ENCODE results near the gene STRADA. TPM values are rescaled to one million over a fixed set of nuclear protein-coding genes. Genes with fewer than 3 reads are reported as not detected.

Gene STRADA, protein sequence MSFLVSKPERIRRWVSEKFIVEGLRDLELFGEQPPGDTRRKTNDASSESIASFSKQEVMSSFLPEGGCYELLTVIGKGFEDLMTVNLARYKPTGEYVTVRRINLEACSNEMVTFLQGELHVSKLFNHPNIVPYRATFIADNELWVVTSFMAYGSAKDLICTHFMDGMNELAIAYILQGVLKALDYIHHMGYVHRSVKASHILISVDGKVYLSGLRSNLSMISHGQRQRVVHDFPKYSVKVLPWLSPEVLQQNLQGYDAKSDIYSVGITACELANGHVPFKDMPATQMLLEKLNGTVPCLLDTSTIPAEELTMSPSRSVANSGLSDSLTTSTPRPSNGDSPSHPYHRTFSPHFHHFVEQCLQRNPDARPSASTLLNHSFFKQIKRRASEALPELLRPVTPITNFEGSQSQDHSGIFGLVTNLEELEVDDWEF
- total RNA-seq (2013) = 22.0 TPM
- polyA plus RNA-seq (10 to 100 TPM; 12.5 to 51.9 (median 19.8) TPM), polyA minus RNA-seq (16.8 and 20.2 TPM in 2 replicates), total RNA-seq (1.4 to 10.1 (median 5.6) reads per million in 11 experiments)

DNA sequence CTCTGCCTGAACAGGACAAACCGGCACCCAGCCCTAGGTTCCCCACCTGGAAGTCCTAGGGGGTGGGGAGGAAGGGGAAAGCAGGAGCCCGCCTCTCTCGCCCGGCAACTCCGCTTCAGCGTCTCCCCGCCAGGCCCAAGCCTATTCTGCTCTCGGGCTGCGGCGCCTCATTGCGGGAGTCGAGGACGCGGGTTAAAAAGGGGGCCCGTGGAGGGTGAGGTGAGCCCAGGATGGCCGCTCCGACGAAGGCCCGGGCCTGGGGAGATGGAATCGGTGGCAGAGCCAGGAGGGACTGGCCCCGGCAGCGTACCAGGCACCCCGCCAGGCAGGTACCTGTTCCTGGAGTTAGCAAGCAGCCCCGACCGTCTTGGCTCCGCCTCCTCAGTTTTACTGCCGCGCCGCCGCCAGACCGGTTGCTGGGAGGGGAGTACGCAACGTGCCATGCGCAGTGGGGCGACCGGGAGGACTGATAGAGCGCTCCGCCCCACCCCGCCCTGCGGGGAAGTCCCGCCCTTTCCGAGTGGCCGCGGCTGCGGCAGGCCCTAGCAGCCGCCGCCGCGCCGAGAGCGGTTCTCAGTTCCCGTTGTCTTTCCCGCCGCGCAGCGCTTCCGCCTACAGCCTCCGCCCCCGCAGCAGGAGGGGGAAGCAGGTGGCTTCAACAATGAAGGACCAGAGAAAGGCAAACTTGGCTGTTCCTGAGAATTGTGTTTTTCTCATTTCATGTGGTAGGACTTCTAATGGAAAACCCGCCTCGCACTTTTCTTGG is at the start of gene STRADA:
Gene STRADA (minus strand): TSS at position 392 of the 766 bp plus-strand sequence. CDS start 13,430 bp downstream, outside the sequence.
- H3K9me3 Mint-ChIP-seq = no peaks in the 10 kb centered on the region
- H3K27ac ChIP-seq (ENCODE audit: low read depth in 1 of 2, low read length in 2 of 2) = peak within 1 kb of the TSS; percentile 84 to 87
- H2AFZ ChIP-seq (ENCODE audit: insufficient read depth, low read depth, low read length, poor library complexity, severe bottlenecking) = peak within 1 kb of the TSS; percentile 96
- no peaks in the 10 kb centered on the region for H4K20me1 ChIP-seq (ENCODE audit: insufficient read depth, low read length)
- peak within 1 kb of the TSS; percentile 94 to 98 (median 98) for H3K27ac Mint-ChIP-seq
- H3K4me1 ChIP-seq (ENCODE audit: control insufficient read depth in 1 of 2, insufficient read depth in 2 of 2, low read length in 2 of 2) = peaks cover 19 to 32% of the 10 kb centered on the region in 2 donors
- H3K4me3 ChIP-seq (replicated peaks in 1 of 3; ENCODE audit: low read depth in 2 of 3, low read length in 3 of 3) = peak within 1 kb of the TSS; percentile 85 to 99 (median 98)
- H3K4me1 Mint-ChIP-seq = peaks cover 24% of the 10 kb centered on the region
- no peaks in the 10 kb centered on the region for H3K9me3 ChIP-seq (replicated peaks in 1 of 2; ENCODE audit: control insufficient read depth in 1 of 2, insufficient read depth in 1 of 2, low read length in 2 of 2)
- peak within 1 kb of the TSS; percentile 98 for H3K4me2 ChIP-seq (replicated peaks; ENCODE audit: extremely low read depth, low read length, poor library complexity, severe bottlenecking)
- H3K4me3 Mint-ChIP-seq = peak within 1 kb of the TSS; percentile 86 to 96
- no peaks in the 10 kb centered on the region for H3K27me3 Mint-ChIP-seq (ENCODE audit: low read depth in 3 of 3)
- no peaks in the 10 kb centered on the region for H3K27me3 ChIP-seq (ENCODE audit: control insufficient read depth in 2 of 2, insufficient read depth in 2 of 2, low read length in 2 of 2)
- WGBS (ENCODE audit: insufficient coverage) = under 1% methylated on average over 56 of the region's 61 CpGs
- peaks cover 38% of the 10 kb centered on the region for H3K79me2 ChIP-seq (ENCODE audit: insufficient read depth, low read length)
- DNase-seq = peak; percentile 96 to 98 (median 97)
- H3K36me3 ChIP-seq (replicated peaks in 1 of 2; ENCODE audit: control insufficient read depth in 1 of 2, insufficient read depth in 2 of 2, low read length in 2 of 2) = peaks cover 7 to 21% of the 10 kb centered on the region in 2 donors
- TF ChIP-seq, protein P1, sequence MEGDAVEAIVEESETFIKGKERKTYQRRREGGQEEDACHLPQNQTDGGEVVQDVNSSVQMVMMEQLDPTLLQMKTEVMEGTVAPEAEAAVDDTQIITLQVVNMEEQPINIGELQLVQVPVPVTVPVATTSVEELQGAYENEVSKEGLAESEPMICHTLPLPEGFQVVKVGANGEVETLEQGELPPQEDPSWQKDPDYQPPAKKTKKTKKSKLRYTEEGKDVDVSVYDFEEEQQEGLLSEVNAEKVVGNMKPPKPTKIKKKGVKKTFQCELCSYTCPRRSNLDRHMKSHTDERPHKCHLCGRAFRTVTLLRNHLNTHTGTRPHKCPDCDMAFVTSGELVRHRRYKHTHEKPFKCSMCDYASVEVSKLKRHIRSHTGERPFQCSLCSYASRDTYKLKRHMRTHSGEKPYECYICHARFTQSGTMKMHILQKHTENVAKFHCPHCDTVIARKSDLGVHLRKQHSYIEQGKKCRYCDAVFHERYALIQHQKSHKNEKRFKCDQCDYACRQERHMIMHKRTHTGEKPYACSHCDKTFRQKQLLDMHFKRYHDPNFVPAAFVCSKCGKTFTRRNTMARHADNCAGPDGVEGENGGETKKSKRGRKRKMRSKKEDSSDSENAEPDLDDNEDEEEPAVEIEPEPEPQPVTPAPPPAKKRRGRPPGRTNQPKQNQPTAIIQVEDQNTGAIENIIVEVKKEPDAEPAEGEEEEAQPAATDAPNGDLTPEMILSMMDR (IDR thresholded peaks at IDR 0.05) = no peak
- peaks cover 11 to 23% of the 10 kb centered on the region in 2 donors for H3K36me3 Mint-ChIP-seq
- intact Hi-C loops (cut with micrococcal nuclease) = loop anchor here (1.0 to 5.0 kb wide), 3 partner anchors 32 to 44 kb away; partner anchors contain the start of gene CCDC47 (in 1 of the 2)
- H3K9ac ChIP-seq (ENCODE audit: insufficient read depth, low read length, poor library complexity, severe bottlenecking) = peak within 1 kb of the TSS; percentile 94

DNA sequence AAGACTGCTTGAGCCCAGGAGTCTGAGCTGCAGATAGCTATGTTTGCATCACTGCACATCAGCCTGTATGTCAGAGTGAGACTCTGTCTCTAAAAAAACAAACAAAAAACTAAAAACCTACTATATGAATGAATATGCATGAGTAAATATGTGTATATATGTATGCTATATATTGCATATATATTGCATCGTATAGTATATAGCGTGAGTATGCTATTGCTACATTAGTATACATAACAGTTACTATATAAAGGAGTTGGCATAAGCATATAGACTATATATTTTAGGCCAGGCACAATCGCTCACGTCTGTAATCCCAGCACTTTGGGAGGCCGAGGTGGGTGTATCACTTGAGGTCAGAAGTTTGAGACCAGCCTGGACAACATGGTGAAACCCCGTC is 48.5 kb upstream of the STRADA start:
- Histone ChIP-seq H3K9ac (ENCODE audit: insufficient read depth, low read length, poor library complexity, severe bottlenecking) (no peak overlapping the region), H3K27me3 (ENCODE audit: control insufficient read depth in 2 of 2, insufficient read depth in 2 of 2, low read length in 2 of 2) (no peaks in the 10 kb centered on the region), H3K79me2 (ENCODE audit: insufficient read depth, low read length) (peaks cover 66% of the 10 kb centered on the region), H3K36me3 (replicated peaks in 1 of 2; ENCODE audit: control insufficient read depth in 1 of 2, insufficient read depth in 2 of 2, low read length in 2 of 2) (peaks cover 74 to 97% of the 10 kb centered on the region in 2 donors), H3K9me3 (replicated peaks in 1 of 2; ENCODE audit: control insufficient read depth in 1 of 2, insufficient read depth in 1 of 2, low read length in 2 of 2) (no peaks in the 10 kb centered on the region), H3K4me1 (ENCODE audit: control insufficient read depth in 1 of 2, insufficient read depth in 2 of 2, low read length in 2 of 2) (no peaks in the 10 kb centered on the region), H3K27ac (ENCODE audit: low read depth in 1 of 2, low read length in 2 of 2) (no peak overlapping the region), H4K20me1 (ENCODE audit: insufficient read depth, low read length) (peaks cover 87% of the 10 kb centered on the region), H2AFZ (ENCODE audit: insufficient read depth, low read depth, low read length, poor library complexity, severe bottlenecking) (no peak overlapping the region), H3K4me3 (replicated peaks in 1 of 3; ENCODE audit: low read depth in 2 of 3, low read length in 3 of 3) (no peak overlapping the region), H3K4me2 (replicated peaks; ENCODE audit: extremely low read depth, low read length, poor library complexity, severe bottlenecking) (no peak overlapping the region)
- WGBS (ENCODE audit: insufficient coverage) = 96% methylated on average over 4 of the region's 6 CpGs
- Mint-ChIP-seq H3K9me3 (no peaks in the 10 kb centered on the region), H3K4me1 (no peaks in the 10 kb centered on the region), H3K27ac (no peak overlapping the region), H3K4me3 (no peak overlapping the region), H3K36me3 (peaks cover 47 to 78% of the 10 kb centered on the region in 2 donors), H3K27me3 (ENCODE audit: low read depth in 3 of 3) (no peaks in the 10 kb centered on the region)
- intact Hi-C loops (cut with micrococcal nuclease) = no loop called here
- DNase-seq = no peak
- TF ChIP-seq, protein P1 (IDR thresholded peaks at IDR 0.05) = no peak
